IMR-90 (cell line): ENCODE measurements around the gene GOLT1A. TPM values are rescaled to one million over a fixed set of nuclear protein-coding genes. Genes with fewer than 3 reads are reported as not detected.

ENCODE experiments used
- ATAC-seq: fragments of 200-7000 bp; cut with Tn5 transposase; 2 replicates; pipeline ENCODE4 v1.9.1; 2020; ENCODE audit warnings: low read depth, mild to moderate bottlenecking, moderate library complexity
- BruUV-seq: library from RNA; stranded (reverse); fragments of 400-500 nt; replicated peaks from 2 replicates; lab custom pipeline; 2021; lab: Mats Ljungman, UMichigan
- CTCF ChIA-PET: fragments of 300-600 bp; formaldehyde crosslinking; extraction: SDS; loops from one replicate; lab custom pipeline; 2021; ENCODE audit warnings: antibody characterized with exemption; lab: Yijun Ruan, JAX
- POLR2A ChIA-PET: fragments of 300-600 bp; sonication (Branson Sonifier 250); formaldehyde crosslinking; loops from one replicate; lab custom pipeline; 2022; ENCODE audit warnings: antibody characterized with exemption; ENCODE audit not compliant: unreplicated experiment; lab: Charles Lee
- DNase-seq: peaks from one replicate; pipeline ENCODE4 v3.0.0; 2013
- H2AFZ ChIP-seq: replicated peaks from 2 replicates; pipeline ENCODE3; 2013; ENCODE audit warnings: low read length, mild to moderate bottlenecking; ENCODE audit not compliant: poor library complexity
- H2AK5ac ChIP-seq: 2 replicates; pipeline ENCODE4 v1.6.1; 2013; ENCODE audit warnings: low read depth, low read length, inconsistent platforms
- H2AK9ac ChIP-seq: replicated peaks from 2 replicates; pipeline ENCODE3; 2013; ENCODE audit warnings: mild to moderate bottlenecking, low read depth, low read length, moderate library complexity; ENCODE audit not compliant: poor library complexity
- H2BK120ac ChIP-seq: 2 replicates; pipeline ENCODE4 v1.6.1; 2013; ENCODE audit warnings: low read depth, low read length, inconsistent platforms
- H2BK15ac ChIP-seq: 3 replicates; pipeline ENCODE4 v1.6.1; 2013; ENCODE audit warnings: low read depth, low read length, inconsistent platforms
- H2BK20ac ChIP-seq: 2 replicates; pipeline ENCODE4 v1.6.1; 2013; ENCODE audit warnings: low read depth, mild to moderate bottlenecking, inconsistent platforms, low read length, moderate library complexity
- H2BK5ac ChIP-seq: 2 replicates; pipeline ENCODE4 v1.6.1; 2013; ENCODE audit warnings: mild to moderate bottlenecking, low read depth, low read length, inconsistent platforms; ENCODE audit not compliant: poor library complexity, severe bottlenecking
- H3K14ac ChIP-seq: replicated peaks from 2 replicates; pipeline ENCODE4 v1.6.1; 2013; ENCODE audit warnings: low read depth, low read length, inconsistent platforms
- H3K18ac ChIP-seq: 2 replicates; pipeline ENCODE4 v1.6.1; 2013; ENCODE audit warnings: low read depth, low read length, control low read depth
- H3K23ac ChIP-seq: 2 replicates; pipeline ENCODE4 v1.6.1; 2013; ENCODE audit warnings: low read depth, low read length, inconsistent platforms
- H3K27ac ChIP-seq: 2 replicates; pipeline ENCODE4 v1.5.1; 2013; ENCODE audit warnings: mild to moderate bottlenecking, control low read depth, low read length; ENCODE audit not compliant: insufficient read depth
- H3K27me3 ChIP-seq: 2 replicates; pipeline ENCODE4 v1.6.1; 2013; ENCODE audit warnings: low read length; ENCODE audit not compliant: control insufficient read depth, insufficient read depth
- H3K36me3 ChIP-seq: 2 replicates; pipeline ENCODE4 v1.6.1; 2013; ENCODE audit warnings: low read length, mixed read lengths; ENCODE audit not compliant: control insufficient read depth, insufficient read depth
- H3K4ac ChIP-seq: 2 replicates; pipeline ENCODE4 v1.6.1; 2013; ENCODE audit warnings: low read depth, low read length, inconsistent platforms
- H3K4me1 ChIP-seq: 2 replicates; pipeline ENCODE4 v1.6.1; 2013; ENCODE audit warnings: low read length, mixed read lengths; ENCODE audit not compliant: control insufficient read depth, insufficient read depth
- H3K4me2 ChIP-seq: 2 replicates; pipeline ENCODE4 v1.6.1; 2013; ENCODE audit warnings: low read depth, mild to moderate bottlenecking, control low read depth, low read length, moderate library complexity
- H3K4me3 ChIP-seq: 2 replicates; pipeline ENCODE4 v1.5.1; 2013; ENCODE audit warnings: low read depth, mild to moderate bottlenecking, control low read depth, low read length, moderate library complexity; ENCODE audit not compliant: insufficient read depth
- H3K56ac ChIP-seq: 2 replicates; pipeline ENCODE4 v1.6.1; 2013; ENCODE audit warnings: low read length, inconsistent platforms; ENCODE audit not compliant: insufficient read depth; ENCODE audit errors: extremely low read depth
- H3K79me1 ChIP-seq, 2 experiments: 2 replicates each; pipeline ENCODE4 v1.6.1; 2013; ENCODE audit warnings: low read length in 2 of 2, inconsistent platforms in 1 of 2, low read depth in 1 of 2
- H3K9ac ChIP-seq: 2 replicates; pipeline ENCODE4 v1.6.1; 2013; ENCODE audit warnings: low read depth, low read length, control low read depth
- H3K9me1 ChIP-seq: 2 replicates; pipeline ENCODE4 v1.6.1; 2013; ENCODE audit warnings: low read length, inconsistent platforms; ENCODE audit not compliant: insufficient read depth
- H3K9me3 ChIP-seq: 2 replicates; pipeline ENCODE4 v1.6.1; 2013; ENCODE audit warnings: low read length; ENCODE audit not compliant: control insufficient read depth, insufficient read depth
- H4K20me1 ChIP-seq: 2 replicates; pipeline ENCODE4 v1.6.1; 2013; ENCODE audit warnings: low read length, inconsistent platforms; ENCODE audit not compliant: insufficient read depth
- H4K5ac ChIP-seq: 2 replicates; pipeline ENCODE4 v1.6.1; 2013; ENCODE audit warnings: mild to moderate bottlenecking, low read depth, low read length, control low read depth
- H4K8ac ChIP-seq, 2 experiments: 2 replicates each; pipeline ENCODE4 v1.6.1; 2013; ENCODE audit warnings: low read depth in 2 of 2, low read length in 2 of 2, control low read depth in 1 of 2, inconsistent platforms in 1 of 2
- H4K91ac ChIP-seq: 2 replicates; pipeline ENCODE4 v1.6.1; 2013; ENCODE audit warnings: low read depth, low read length, inconsistent platforms; ENCODE audit not compliant: insufficient read depth
- BHLHE40 ChIP-seq: fragments of 150-350 bp; IDR thresholded peaks from 2 replicates; pipeline ENCODE4 v1.6.1; 2016; ENCODE audit warnings: mild to moderate bottlenecking, low read depth, low read length
- CEBPB ChIP-seq: IDR thresholded peaks from 2 replicates; pipeline ENCODE4 v1.6.1; 2012; ENCODE audit warnings: low read depth, low read length, improper control_type of control experiment
- FOS ChIP-seq: fragments of 150-350 bp; IDR thresholded peaks from 2 replicates; pipeline ENCODE4 v1.6.1; 2016; ENCODE audit warnings: low read depth, low read length
- MAFK ChIP-seq: IDR thresholded peaks from 2 replicates; pipeline ENCODE4 v1.6.1; 2012; ENCODE audit warnings: low read depth, low read length, improper control_type of control experiment
- MAZ ChIP-seq: IDR thresholded peaks from 2 replicates; pipeline ENCODE4 v1.6.1; 2012; ENCODE audit warnings: low read depth, mild to moderate bottlenecking, low read length, improper control_type of control experiment, moderate library complexity, borderline replicate concordance
- MXI1 ChIP-seq: IDR thresholded peaks from 2 replicates; pipeline ENCODE4 v1.6.1; 2012; ENCODE audit warnings: low read depth, mild to moderate bottlenecking, low read length, moderate library complexity, borderline replicate concordance
- NFE2L2 ChIP-seq: fragments of 150-350 bp; IDR thresholded peaks from 2 replicates; pipeline ENCODE4 v1.6.1; 2016; ENCODE audit warnings: low read depth, mild to moderate bottlenecking, low read length
- POLR2A ChIP-seq: IDR thresholded peaks from 2 replicates; pipeline ENCODE4 v1.6.1; 2012; ENCODE audit warnings: mild to moderate bottlenecking, low read depth, low read length
- RAD21 ChIP-seq: IDR thresholded peaks from 2 replicates; pipeline ENCODE4 v1.6.1; 2012; ENCODE audit warnings: low read length, improper control_type of control experiment
- RCOR1 ChIP-seq: IDR thresholded peaks from 2 replicates; pipeline ENCODE4 v1.6.1; 2012; ENCODE audit warnings: mild to moderate bottlenecking, low read length, improper control_type of control experiment; ENCODE audit not compliant: insufficient replicate concordance
- RFX5 ChIP-seq: IDR thresholded peaks from 2 replicates; pipeline ENCODE4 v1.8.0; 2012; ENCODE audit warnings: low read depth, mild to moderate bottlenecking, low read length, moderate library complexity
- SMC3 ChIP-seq: fragments of 150-350 bp; IDR thresholded peaks from 2 replicates; pipeline ENCODE4 v1.6.1; 2016; ENCODE audit warnings: low read depth, mild to moderate bottlenecking, antibody characterized with exemption, low read length, moderate library complexity
- WGBS, 2 experiments: methylation state at CpG; one replicate each; pipeline versions ENCODE4 v1.1.5 to v1.1.7; 2013; ENCODE audit warnings: missing lambda C conversion rate in 2 of 2; ENCODE audit not compliant: insufficient read length in 1 of 2; ENCODE audit errors: extremely low coverage in 2 of 2; 5-methylcytosine and 5-hydroxymethylcytosine counted together
- dilution Hi-C: fragments of 300-500 bp; cut with HindIII; formaldehyde crosslinking; loops from one replicate; pipeline ENCODE4 v1.14.3; 2018; ENCODE audit warnings: low sequenced_read_pairs; ENCODE audit not compliant: unreplicated experiment
- in situ Hi-C: fragments of 300-500 bp; cut with MboI; formaldehyde crosslinking; loops from 3 replicates; pipeline ENCODE4 v1.14.3; 2019; ENCODE audit warnings: low sequenced_read_pairs, inconsistent platforms, mixed read lengths
- intact Hi-C: fragments of 100-400 bp; cut with micrococcal nuclease; formaldehyde crosslinking; loops from 2 replicates; pipeline ENCODE4 v1.10.0; 2022
- polyA plus RNA-seq, 3 experiments: library from polyadenylated mRNA; depleted of rRNA; stranded (reverse); fragments of >200 nt; gene quantifications; 2 replicates each; pipeline ENCODE4 v1.2.3, GENCODE V29; 2012; ENCODE audit warnings: low replicate concordance in 1 of 3
- total RNA-seq: library from RNA; depleted of rRNA; stranded (reverse); fragments of >200 nt; gene quantifications from 2 replicates; pipeline ENCODE4 v1.2.3, GENCODE V29; 2012
- TF ChIP-seq, protein P1 (sequence below): fragments of 150-350 bp; IDR thresholded peaks from 2 replicates; pipeline ENCODE4 v1.6.1; 2016; ENCODE audit warnings: low read depth, mild to moderate bottlenecking, low read length, moderate library complexity, borderline replicate concordance
- TF ChIP-seq, protein P2 (sequence below): fragments of 150-350 bp; IDR thresholded peaks from 2 replicates; pipeline ENCODE4 v1.6.1; 2017; ENCODE audit warnings: mild to moderate bottlenecking, antibody characterized with exemption, low read length, low read depth

GOLT1A gene
- total and polyA plus RNA-seq, 2 of the 4 experiments (the other 2 are of a cell fraction): 0.32 TPM; not detected in 1

DNA sequence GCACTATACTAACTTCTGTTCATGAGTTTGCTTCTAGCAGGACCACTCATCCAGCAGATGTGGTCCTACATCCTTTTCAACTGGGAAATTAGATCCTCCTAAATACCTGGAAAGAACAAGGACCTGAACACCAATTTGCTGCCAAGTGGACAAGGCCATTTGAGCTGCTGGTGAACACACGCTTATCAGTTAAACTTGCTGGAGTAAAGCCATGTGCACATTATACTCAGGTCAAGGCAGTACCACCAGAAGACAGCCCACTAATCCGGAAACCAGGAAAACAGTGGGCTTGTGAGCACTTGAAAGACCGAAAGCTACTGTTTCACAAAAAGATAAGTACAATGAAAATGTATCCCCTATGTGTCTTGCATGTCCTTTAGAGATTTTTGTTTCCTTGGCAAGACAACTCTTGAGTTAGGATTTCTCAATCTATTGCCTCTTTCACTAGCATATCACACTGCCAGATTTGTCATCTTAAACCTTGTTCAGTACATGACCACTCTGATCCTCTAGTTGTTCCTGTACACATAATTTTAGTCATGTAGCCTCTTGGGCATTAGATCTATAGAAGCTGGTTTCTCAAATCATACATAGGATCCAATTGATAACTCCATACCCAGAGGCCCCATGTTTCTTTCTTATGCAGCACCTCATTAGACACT is 43.2 kb downstream of the GOLT1A start:
- no peak for ATAC-seq
- dilution Hi-C loops (loop anchor here (25.0 kb wide), 1 partner anchor 217 kb away; no protein-coding TSS in a partner anchor), in situ Hi-C loops (no loop called here), intact Hi-C loops (no loop called here)
- H2AK5ac ChIP-seq: peak overlapping the region; percentile 52; the same call in 1 of the 2 replicates
- peak overlapping the region; percentile 61; the same call in 1 of the 2 replicates for H3K18ac ChIP-seq
- 0 out of 4 replicates have a peak, but pooled peaks cover 0 to 3% of the 10 kb centered on the region in 2 experiments for H3K79me1 ChIP-seq
- no peak overlapping the region for H3K23ac ChIP-seq
- H3K4me2 ChIP-seq: no peak overlapping the region
- peak overlapping the region; percentile 73 for H2BK20ac ChIP-seq
- no peak for DNase-seq
- H4K91ac ChIP-seq: 0 out of 2 replicates have a peak overlapping the region, but pooled peaks have one; percentile 31
- no TSS peak for BruUV-seq
- ChIA-PET POLR2A (no interaction called here), CTCF (interaction anchor here (0.7 to 5.3 kb wide), 4 partner anchors 8 to 36 kb away, joined by 4 to 25 read pairs (median 6); no protein-coding TSS in a partner anchor)
- H4K8ac ChIP-seq: peak overlapping the region; percentile 50 to 75; a peak in 2 of 4 replicates
- H2BK5ac ChIP-seq: peak overlapping the region; percentile 40
- peaks cover 7% of the 10 kb centered on the region for H3K9me1 ChIP-seq
- H2BK15ac ChIP-seq: peak overlapping the region; percentile 34; the same call in 2 of the 3 replicates
- WGBS, 2 experiments: 83% methylated on average over 1 of the region's 3 CpGs; no CpG with 5 or more reads in 1 of the 2 experiments
- peak overlapping the region; percentile 87; the same call in 1 of the 2 replicates for H2BK120ac ChIP-seq
- H2AK9ac ChIP-seq: no peak overlapping the region
- no peak overlapping the region for H2AFZ ChIP-seq
- H3K36me3 ChIP-seq: no peaks in the 10 kb centered on the region
- no peaks in the 10 kb centered on the region for H4K20me1 ChIP-seq
- no peaks in the 10 kb centered on the region for H3K27me3 ChIP-seq
- H3K56ac ChIP-seq: no peak overlapping the region
- peak overlapping the region; percentile 69; the same call in 1 of the 2 replicates for H3K4ac ChIP-seq
- H3K14ac ChIP-seq: peak overlapping the region; percentile 64
- H3K4me3 ChIP-seq: no peak overlapping the region
- peak overlapping the region; percentile 39; the same call in 1 of the 2 replicates for H4K5ac ChIP-seq
- H3K27ac ChIP-seq: no peak overlapping the region
- H3K9ac ChIP-seq: no peak overlapping the region
- H3K9me3 ChIP-seq: no peaks in the 10 kb centered on the region; the same call in 1 of the 2 replicates
- peaks cover 4% of the 10 kb centered on the region; the same call in 1 of the 2 replicates for H3K4me1 ChIP-seq
- TF ChIP-seq RAD21 (no peak), FOS (no peak), RCOR1 (no peak), POLR2A (no peak), MAFK (no peak), BHLHE40 (no peak), MXI1 (no peak), RFX5 (no peak), CEBPB (no peak), NFE2L2 (no peak), MAZ (no peak), SMC3 (no peak)
- TF ChIP-seq, protein P1, sequence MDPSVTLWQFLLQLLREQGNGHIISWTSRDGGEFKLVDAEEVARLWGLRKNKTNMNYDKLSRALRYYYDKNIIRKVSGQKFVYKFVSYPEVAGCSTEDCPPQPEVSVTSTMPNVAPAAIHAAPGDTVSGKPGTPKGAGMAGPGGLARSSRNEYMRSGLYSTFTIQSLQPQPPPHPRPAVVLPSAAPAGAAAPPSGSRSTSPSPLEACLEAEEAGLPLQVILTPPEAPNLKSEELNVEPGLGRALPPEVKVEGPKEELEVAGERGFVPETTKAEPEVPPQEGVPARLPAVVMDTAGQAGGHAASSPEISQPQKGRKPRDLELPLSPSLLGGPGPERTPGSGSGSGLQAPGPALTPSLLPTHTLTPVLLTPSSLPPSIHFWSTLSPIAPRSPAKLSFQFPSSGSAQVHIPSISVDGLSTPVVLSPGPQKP: no peak
- TF ChIP-seq, protein P2, sequence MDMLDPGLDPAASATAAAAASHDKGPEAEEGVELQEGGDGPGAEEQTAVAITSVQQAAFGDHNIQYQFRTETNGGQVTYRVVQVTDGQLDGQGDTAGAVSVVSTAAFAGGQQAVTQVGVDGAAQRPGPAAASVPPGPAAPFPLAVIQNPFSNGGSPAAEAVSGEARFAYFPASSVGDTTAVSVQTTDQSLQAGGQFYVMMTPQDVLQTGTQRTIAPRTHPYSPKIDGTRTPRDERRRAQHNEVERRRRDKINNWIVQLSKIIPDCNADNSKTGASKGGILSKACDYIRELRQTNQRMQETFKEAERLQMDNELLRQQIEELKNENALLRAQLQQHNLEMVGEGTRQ: no peak
